Measurements from ENCODE around the gene LLCFC1. TPM values are rescaled to one million over a fixed set of nuclear protein-coding genes. Genes with fewer than 3 reads are reported as not detected.
A peak's percentile ranks its signal among the peaks of the same experiment; 100 is the strongest.

LLCFC1 gene
- total and polyA plus RNA-seq, 4 experiments from 2014 or later: not detected

- Histone ChIP-seq H3K27me3 (ENCODE audit: insufficient read depth, low read length) (no peaks in the 10 kb centered on the region), H3K4me1 (ENCODE audit: insufficient read depth, low read length) (no peaks in the 10 kb centered on the region), H3K27ac (ENCODE audit: low read depth, low read length) (no peak overlapping the region), H3K4me3 (ENCODE audit: low read length in 2 of 2) (no peak overlapping the region), H3K9me3 (ENCODE audit: control insufficient read depth in 1 of 2, low read length in 2 of 2) (peaks cover 0 to 6% of the 10 kb centered on the region in 2 donors), H3K36me3 (ENCODE audit: insufficient read depth, low read length) (no peaks in the 10 kb centered on the region)
- no peak for DNase-seq
- Mint-ChIP-seq H3K36me3 (peaks cover 0 to 2% of the 10 kb centered on the region in 2 donors), H3K4me3 (no peak overlapping the region), H3K27ac (no peak overlapping the region), H3K27me3 (peaks cover 23% of the 10 kb centered on the region in 2 donors), H3K9me3 (peaks cover 5 to 33% (median 20%) of the 10 kb centered on the region in 8 donors), H3K4me1 (no peaks in the 10 kb centered on the region)
- ChIA-PET POLR2A (ENCODE audit: partially characterized antibody) (no interaction called here), CTCF (ENCODE audit: partially characterized antibody) (interaction anchor here (1.2 kb wide), 1 partner anchor 12 kb away, joined by 3 read pairs; no protein-coding TSS in a partner anchor)
- intact Hi-C loops (cut with micrococcal nuclease): no loop called here
Measured at GRCh38 chr7:142957723-142958122, 18.4 kb downstream of the LLCFC1 start.

- CTCF ChIA-PET (ENCODE audit: partially characterized antibody): interaction anchor here (1.2 kb wide), 1 partner anchor 13 kb away, joined by 3 read pairs; no protein-coding TSS in a partner anchor
- POLR2A ChIA-PET (ENCODE audit: partially characterized antibody): no interaction called here
- H3K27me3 Mint-ChIP-seq: peaks cover 26 to 27% of the 10 kb centered on the region in 2 donors
- peaks cover 0 to 2% of the 10 kb centered on the region in 2 donors for H3K36me3 Mint-ChIP-seq
- no peak overlapping the region for H3K4me3 ChIP-seq (ENCODE audit: low read length in 2 of 2)
- no peak for DNase-seq
- no peaks in the 10 kb centered on the region for H3K4me1 ChIP-seq (ENCODE audit: insufficient read depth, low read length)
- no peaks in the 10 kb centered on the region for H3K27me3 ChIP-seq (ENCODE audit: insufficient read depth, low read length)
- intact Hi-C loops (cut with micrococcal nuclease): no loop called here
- no peak overlapping the region for H3K4me3 Mint-ChIP-seq
- H3K27ac Mint-ChIP-seq: peak overlapping the region in 1 of 7 donors; percentile 14
- H3K27ac ChIP-seq (ENCODE audit: low read depth, low read length): no peak overlapping the region
- H3K36me3 ChIP-seq (ENCODE audit: insufficient read depth, low read length): no peaks in the 10 kb centered on the region
- H3K9me3 Mint-ChIP-seq: peaks cover 5 to 25% (median 16%) of the 10 kb centered on the region in 8 donors
- peaks cover 0 to 6% of the 10 kb centered on the region in 2 donors for H3K9me3 ChIP-seq (ENCODE audit: control insufficient read depth in 1 of 2, low read length in 2 of 2)
- H3K4me1 Mint-ChIP-seq: no peaks in the 10 kb centered on the region
Measured at GRCh38 chr7:142959202-142959601, 19.9 kb downstream of the LLCFC1 start.

GRCh38 chr7:142960955-142961512, 21.8 kb downstream of the LLCFC1 start:
- CTCF ChIA-PET (ENCODE audit: partially characterized antibody): interaction anchor here (0.9 to 1.8 kb wide), 2 partner anchors 42 to 88 kb away, joined by 3 to 7 read pairs; no protein-coding TSS in a partner anchor

GRCh38 chr7:142961595-142961972, 22.3 kb downstream of the LLCFC1 start:
- intact Hi-C loops (cut with micrococcal nuclease): no loop called here
- H3K27ac Mint-ChIP-seq: no peak overlapping the region
- ChIA-PET POLR2A (ENCODE audit: partially characterized antibody) (no interaction called here), CTCF (ENCODE audit: partially characterized antibody) (interaction anchor here (1.8 kb wide), 1 partner anchor 41 kb away, joined by 7 read pairs; no protein-coding TSS in a partner anchor)
- Histone ChIP-seq H3K9me3 (ENCODE audit: control insufficient read depth in 1 of 2, low read length in 2 of 2) (no peaks in the 10 kb centered on the region), H3K36me3 (ENCODE audit: insufficient read depth, low read length) (no peaks in the 10 kb centered on the region), H3K27me3 (ENCODE audit: insufficient read depth, low read length) (no peaks in the 10 kb centered on the region), H3K4me3 (ENCODE audit: low read length in 2 of 2) (no peak overlapping the region), H3K4me1 (ENCODE audit: insufficient read depth, low read length) (no peaks in the 10 kb centered on the region), H3K27ac (ENCODE audit: low read depth, low read length) (no peak overlapping the region)
- peaks cover 0 to 5% (median under 1%) of the 10 kb centered on the region in 8 donors for H3K9me3 Mint-ChIP-seq
- no peak for DNase-seq
- no peaks in the 10 kb centered on the region for H3K4me1 Mint-ChIP-seq
- peaks cover 29 to 35% of the 10 kb centered on the region in 2 donors for H3K27me3 Mint-ChIP-seq
- H3K36me3 Mint-ChIP-seq: no peaks in the 10 kb centered on the region
- H3K4me3 Mint-ChIP-seq: no peak overlapping the region

More at GRCh38 chr7:142960955-142961512, 21.8 kb downstream of the LLCFC1 start:
- Histone ChIP-seq H3K36me3 (ENCODE audit: insufficient read depth, low read length) (no peaks in the 10 kb centered on the region), H3K4me1 (ENCODE audit: insufficient read depth, low read length) (no peaks in the 10 kb centered on the region), H3K27me3 (ENCODE audit: insufficient read depth, low read length) (no peaks in the 10 kb centered on the region), H3K27ac (ENCODE audit: low read depth, low read length) (no peak overlapping the region), H3K4me3 (ENCODE audit: low read length in 2 of 2) (no peak overlapping the region), H3K9me3 (ENCODE audit: control insufficient read depth in 1 of 2, low read length in 2 of 2) (no peaks in the 10 kb centered on the region)
- H3K27me3 Mint-ChIP-seq: peaks cover 29 to 35% of the 10 kb centered on the region in 2 donors
- H3K4me1 Mint-ChIP-seq: no peaks in the 10 kb centered on the region
- DNase-seq: no peak
- no peak overlapping the region for H3K27ac Mint-ChIP-seq
- intact Hi-C loops (cut with micrococcal nuclease): no loop called here
- no peak overlapping the region for H3K4me3 Mint-ChIP-seq
- peaks cover 0 to 11% (median 6%) of the 10 kb centered on the region in 8 donors for H3K9me3 Mint-ChIP-seq
- no peaks in the 10 kb centered on the region for H3K36me3 Mint-ChIP-seq
- POLR2A ChIA-PET (ENCODE audit: partially characterized antibody): no interaction called here

GRCh38 chr7:142961973-142962926, 23.0 kb downstream of the LLCFC1 start, which contains the start of gene KEL:
Gene KEL (minus strand): TSS chr7:142962363. CDS start chr7:142962206, 157 bp downstream.
- intact Hi-C loops (cut with micrococcal nuclease): no loop called here
- CTCF ChIA-PET (ENCODE audit: partially characterized antibody): no interaction called here
- POLR2A ChIA-PET (ENCODE audit: partially characterized antibody): no interaction called here

GRCh38 chr7:142962991-142963390, 23.7 kb downstream of the LLCFC1 start:
- Histone ChIP-seq H3K27ac (ENCODE audit: low read depth, low read length) (no peak overlapping the region), H3K4me3 (ENCODE audit: low read length in 2 of 2) (no peak overlapping the region), H3K4me1 (ENCODE audit: insufficient read depth, low read length) (no peaks in the 10 kb centered on the region), H3K27me3 (ENCODE audit: insufficient read depth, low read length) (no peaks in the 10 kb centered on the region), H3K36me3 (ENCODE audit: insufficient read depth, low read length) (no peaks in the 10 kb centered on the region), H3K9me3 (ENCODE audit: control insufficient read depth in 1 of 2, low read length in 2 of 2) (no peaks in the 10 kb centered on the region)
- CTCF ChIA-PET (ENCODE audit: partially characterized antibody): no interaction called here
- no peaks in the 10 kb centered on the region for H3K9me3 Mint-ChIP-seq
- no peak overlapping the region for H3K27ac Mint-ChIP-seq
- H3K4me1 Mint-ChIP-seq: no peaks in the 10 kb centered on the region
- no peaks in the 10 kb centered on the region for H3K36me3 Mint-ChIP-seq
- H3K27me3 Mint-ChIP-seq: peaks cover 37 to 42% of the 10 kb centered on the region in 2 donors
- DNase-seq: no peak
- no peak overlapping the region for H3K4me3 Mint-ChIP-seq
- POLR2A ChIA-PET (ENCODE audit: partially characterized antibody): no interaction called here
- intact Hi-C loops (cut with micrococcal nuclease): no loop called here

More at GRCh38 chr7:142961973-142962926, 23.0 kb downstream of the LLCFC1 start, which contains the start of gene KEL:
- DNase-seq: no peak
- no peak within 1 kb of the TSS for H3K27ac Mint-ChIP-seq
- no peaks in the 10 kb centered on the region for H3K36me3 ChIP-seq (ENCODE audit: insufficient read depth, low read length)
- no peak within 1 kb of the TSS for H3K27ac ChIP-seq (ENCODE audit: low read depth, low read length)
- H3K9me3 ChIP-seq (ENCODE audit: control insufficient read depth in 1 of 2, low read length in 2 of 2): no peaks in the 10 kb centered on the region
- H3K9me3 Mint-ChIP-seq: no peaks in the 10 kb centered on the region
- H3K4me1 Mint-ChIP-seq: no peaks in the 10 kb centered on the region
- no peak within 1 kb of the TSS for H3K4me3 Mint-ChIP-seq
- H3K27me3 Mint-ChIP-seq: peaks cover 33 to 36% of the 10 kb centered on the region in 2 donors
- no peaks in the 10 kb centered on the region for H3K36me3 Mint-ChIP-seq
- H3K27me3 ChIP-seq (ENCODE audit: insufficient read depth, low read length): no peaks in the 10 kb centered on the region
- H3K4me3 ChIP-seq (ENCODE audit: low read length in 2 of 2): no peak within 1 kb of the TSS
- H3K4me1 ChIP-seq (ENCODE audit: insufficient read depth, low read length): no peaks in the 10 kb centered on the region

GRCh38 chr7:142963993-142964392, 24.7 kb downstream of the LLCFC1 start:
- CTCF ChIA-PET (ENCODE audit: partially characterized antibody): interaction anchor here (1.4 kb wide), 1 partner anchor 83 kb away, joined by 3 read pairs; no protein-coding TSS in a partner anchor
- H3K27me3 Mint-ChIP-seq: peaks cover 35 to 46% of the 10 kb centered on the region in 2 donors
- no peaks in the 10 kb centered on the region for H3K4me1 Mint-ChIP-seq
- H3K9me3 Mint-ChIP-seq: no peaks in the 10 kb centered on the region
- no peak overlapping the region for H3K4me3 ChIP-seq (ENCODE audit: low read length in 2 of 2)
- DNase-seq: no peak
- no peak overlapping the region for H3K27ac ChIP-seq (ENCODE audit: low read depth, low read length)
- no peaks in the 10 kb centered on the region for H3K36me3 Mint-ChIP-seq
- H3K4me3 Mint-ChIP-seq: no peak overlapping the region
- POLR2A ChIA-PET (ENCODE audit: partially characterized antibody): no interaction called here
- H3K27me3 ChIP-seq (ENCODE audit: insufficient read depth, low read length): peaks cover 9% of the 10 kb centered on the region
- H3K9me3 ChIP-seq (ENCODE audit: control insufficient read depth in 1 of 2, low read length in 2 of 2): no peaks in the 10 kb centered on the region
- H3K4me1 ChIP-seq (ENCODE audit: insufficient read depth, low read length): no peaks in the 10 kb centered on the region
- intact Hi-C loops (cut with micrococcal nuclease): no loop called here
- H3K27ac Mint-ChIP-seq: peak overlapping the region in 1 of 7 donors; percentile 39
- H3K36me3 ChIP-seq (ENCODE audit: insufficient read depth, low read length): no peaks in the 10 kb centered on the region

All from CD4-positive, alpha-beta memory T cell (primary cell).